Progenitor cell of endocrine pancreas (in vitro differentiated cells): Measurements from ENCODE around the gene NUP133. TPM values are rescaled to one million over a fixed set of nuclear protein-coding genes. Genes with fewer than 3 reads are reported as not detected.
A peak's percentile ranks its signal among the peaks of the same experiment; 100 is the strongest.
"Not testable (repeated sequence)": the region's sequence is repeated elsewhere in the genome, so short reads cannot be mapped to it uniquely, and the experiment has no call there.

Experiments used
- DNase-seq: peaks from one replicate; pipeline ENCODE4 v3.0.0; 2021; ENCODE audit warnings: low spot score; ENCODE audit not compliant: unreplicated experiment
- H3K27ac Mint-ChIP-seq: 2 replicates; pipeline ENCODE4 v1.8.0; 2021; ENCODE audit warnings: mild to moderate bottlenecking, moderate library complexity, mixed read lengths
- H3K27me3 Mint-ChIP-seq: 2 replicates; pipeline ENCODE4 v1.8.0; 2021; ENCODE audit warnings: mixed read lengths
- H3K36me3 Mint-ChIP-seq: 2 replicates; pipeline ENCODE4 v1.8.0; 2022; ENCODE audit warnings: mixed read lengths; ENCODE audit not compliant: insufficient read depth
- H3K4me1 Mint-ChIP-seq: 2 replicates; pipeline ENCODE4 v1.8.0; 2021; ENCODE audit warnings: low read depth, mixed read lengths
- H3K4me3 Mint-ChIP-seq: 2 replicates; pipeline ENCODE4 v1.8.0; 2021; ENCODE audit warnings: low read depth, mild to moderate bottlenecking, moderate library complexity, mixed read lengths
- H3K9me3 Mint-ChIP-seq: 2 replicates; pipeline ENCODE4 v1.8.0; 2021; ENCODE audit warnings: low read depth, mixed read lengths
- CTCF ChIP-seq: fragments of 200-600 bp; sonication (generic); IDR thresholded peaks from one replicate; pipeline ENCODE4 v1.5.0; 2021; ENCODE audit warnings: antibody characterized with exemption, mild to moderate bottlenecking; ENCODE audit not compliant: unreplicated experiment
- total RNA-seq: library from RNA; stranded (reverse); gene quantifications from 2 replicates; pipeline ENCODE4 v1.2.1, GENCODE V29; 2021

The NUP133 gene
- total RNA-seq, 1 donor from 2014 or later, result 53.5 TPM

DNA sequence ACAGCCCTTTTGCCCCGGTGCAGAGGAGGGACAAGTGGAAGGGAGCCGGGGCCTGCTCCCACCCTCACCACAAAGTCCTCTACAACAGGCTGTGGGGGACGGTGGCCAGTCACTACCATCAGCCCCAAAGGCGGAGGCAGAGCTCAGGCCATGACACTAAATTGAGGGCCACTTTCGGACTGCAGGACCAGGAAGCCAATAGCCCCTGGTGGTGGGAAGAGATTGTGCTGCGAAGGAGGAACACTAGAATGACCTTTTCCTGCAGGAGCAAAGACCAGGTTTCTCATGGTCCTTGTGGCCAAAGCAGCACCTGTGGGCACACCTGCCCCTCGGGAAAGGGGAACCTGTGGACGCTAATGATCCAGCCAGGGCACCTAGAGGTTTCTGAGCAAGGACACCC is 104.6 kb downstream of the NUP133 start:
- no peaks in the 10 kb centered on the region for H3K9me3 Mint-ChIP-seq
- peaks cover 9% of the 10 kb centered on the region for H3K4me1 Mint-ChIP-seq
- no peak for DNase-seq
- H3K27me3 Mint-ChIP-seq, result peaks cover 25% of the 10 kb centered on the region
- H3K27ac Mint-ChIP-seq, result no peak overlapping the region
- peak; percentile 15 for TF ChIP-seq CTCF
- H3K36me3 Mint-ChIP-seq, result no peaks in the 10 kb centered on the region
- H3K4me3 Mint-ChIP-seq, result no peak overlapping the region

- H3K9me3 Mint-ChIP-seq, result no peaks in the 10 kb centered on the region
- no peaks in the 10 kb centered on the region for H3K36me3 Mint-ChIP-seq
- H3K4me1 Mint-ChIP-seq, result peaks cover 8% of the 10 kb centered on the region
- DNase-seq, result no peak
- TF ChIP-seq CTCF, result no peak
- H3K4me3 Mint-ChIP-seq, result no peak overlapping the region
- no peak overlapping the region for H3K27ac Mint-ChIP-seq
- peaks cover 23% of the 10 kb centered on the region for H3K27me3 Mint-ChIP-seq
Observed at GRCh38 chr1:229402993-229403392, 105.1 kb downstream of the NUP133 start.

DNA sequence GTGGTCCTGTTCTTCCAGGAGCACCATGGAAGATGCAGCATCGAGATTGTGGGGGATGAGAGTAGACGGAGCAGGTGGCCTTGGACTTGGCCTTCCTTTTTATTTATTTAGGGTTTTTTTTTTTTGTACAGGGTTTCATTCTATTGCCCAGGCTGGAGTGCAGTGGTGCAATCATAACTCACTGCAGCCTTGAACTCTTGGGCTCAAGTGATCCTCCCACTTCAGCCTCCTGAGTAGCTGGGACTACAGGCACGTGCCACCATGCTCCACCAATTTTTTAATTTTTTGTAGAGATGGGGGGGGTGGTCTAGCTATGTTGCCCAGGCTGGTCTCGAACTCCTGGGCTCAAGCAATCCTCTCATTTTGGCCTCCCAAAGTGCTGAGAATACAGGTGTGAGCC is 105.8 kb downstream of the NUP133 start:
- peaks cover 24% of the 10 kb centered on the region for H3K27me3 Mint-ChIP-seq
- H3K9me3 Mint-ChIP-seq, H3K4me1 Mint-ChIP-seq, H3K4me3 Mint-ChIP-seq, H3K27ac Mint-ChIP-seq, H3K36me3 Mint-ChIP-seq, DNase-seq: not testable (repeated sequence)

GRCh38 chr1:229397762-229398161 is 110.4 kb downstream of the NUP133 start:
- Mint-ChIP-seq H3K4me1 (no peaks in the 10 kb centered on the region), H3K27me3 (peaks cover 10% of the 10 kb centered on the region), H3K27ac (no peak overlapping the region), H3K36me3 (no peaks in the 10 kb centered on the region), H3K4me3 (no peak overlapping the region), H3K9me3 (no peaks in the 10 kb centered on the region)
- no peak for DNase-seq
- no peak for TF ChIP-seq CTCF

- no peak overlapping the region for H3K4me3 Mint-ChIP-seq
- H3K9me3 Mint-ChIP-seq, result no peaks in the 10 kb centered on the region
- no peak overlapping the region for H3K27ac Mint-ChIP-seq
- TF ChIP-seq CTCF, result no peak
- peaks cover 8% of the 10 kb centered on the region for H3K27me3 Mint-ChIP-seq
- DNase-seq, result no peak
- H3K36me3 Mint-ChIP-seq, result no peaks in the 10 kb centered on the region
- no peaks in the 10 kb centered on the region for H3K4me1 Mint-ChIP-seq
Observed at GRCh38 chr1:229396585-229397206, 111.4 kb downstream of the NUP133 start.

GRCh38 chr1:229394517-229394916 is 113.6 kb downstream of the NUP133 start:
- not testable (repeated sequence) for H3K36me3 Mint-ChIP-seq, H3K9me3 Mint-ChIP-seq, H3K4me3 Mint-ChIP-seq, H3K27ac Mint-ChIP-seq, H3K27me3 Mint-ChIP-seq, H3K4me1 Mint-ChIP-seq, DNase-seq
